OCI-LY3 (cell line): ENCODE measurements around the gene RPS6KA4.

Experiments
- CTCF ChIP-seq: fragments of 200-600, 300-600 bp; sonication (generic); IDR thresholded peaks from 2 replicates; pipeline ENCODE4 v1.5.1; 2014; ENCODE audit warnings: antibody characterized with exemption, low read length, low read depth
- EZH2phosphoT487 ChIP-seq: fragments of 200-600 bp; shearing (Covaris generic); IDR thresholded peaks from 2 replicates; pipeline ENCODE4 v1.6.1; 2018; ENCODE audit warnings: antibody characterized with exemption, mixed run types, low read depth

- TF ChIP-seq EZH2phosphoT487: no peak
- TF ChIP-seq CTCF: no peak
Measured at GRCh38 chr11:64400102-64400501, 41.1 kb downstream of the RPS6KA4 start.
